Activated CD4-positive, alpha-beta T cell treated with anti-CD3 and anti-CD28 coated beads, Interleukin-2, amount 50 U/mL, for 1 hour (primary cell): ENCODE data around the gene SOX30.

Experiments
- DNase-seq: peaks from one replicate; pipeline ENCODE4 v3.0.0-alpha.2; 2020

The SOX30 gene

DNA sequence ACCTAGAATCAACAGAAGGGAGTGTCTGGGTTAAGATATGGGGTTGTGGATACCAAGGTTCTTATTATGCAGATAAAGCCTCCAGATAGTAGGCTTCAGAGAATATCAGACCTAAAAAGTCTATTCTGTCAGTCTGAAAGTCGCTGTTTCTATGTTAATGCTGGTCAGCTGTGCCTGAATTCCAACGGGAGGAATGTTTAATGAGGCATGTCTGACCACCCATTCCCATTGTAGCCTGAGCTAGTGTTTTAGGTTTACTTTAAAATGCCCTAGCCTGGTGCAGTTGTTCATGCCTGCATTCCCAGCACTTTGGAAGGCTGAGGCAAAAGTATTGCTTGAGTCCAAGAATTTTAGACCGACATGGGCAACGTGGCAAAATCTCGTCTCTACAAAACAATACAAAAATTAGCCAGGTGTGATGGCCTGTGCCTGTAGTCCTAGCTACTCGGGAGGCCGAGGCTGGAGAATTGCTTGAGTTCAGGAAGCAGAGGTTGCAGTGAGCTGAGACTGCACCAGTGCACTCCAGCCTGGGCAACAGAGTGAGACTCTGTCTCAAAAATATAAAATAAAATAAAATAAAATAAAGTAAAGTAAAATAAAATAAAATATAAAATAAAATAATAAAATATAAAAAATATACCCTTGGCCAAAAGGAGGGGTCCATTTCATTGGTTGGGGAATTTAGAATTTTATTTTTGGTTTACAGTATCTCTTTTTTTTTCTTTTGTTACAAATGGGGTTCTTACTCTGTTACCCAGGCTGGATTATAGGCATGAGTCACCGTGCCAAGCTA, 7.8 kb upstream of the SOX30 start:
- no peak for DNase-seq

DNA sequence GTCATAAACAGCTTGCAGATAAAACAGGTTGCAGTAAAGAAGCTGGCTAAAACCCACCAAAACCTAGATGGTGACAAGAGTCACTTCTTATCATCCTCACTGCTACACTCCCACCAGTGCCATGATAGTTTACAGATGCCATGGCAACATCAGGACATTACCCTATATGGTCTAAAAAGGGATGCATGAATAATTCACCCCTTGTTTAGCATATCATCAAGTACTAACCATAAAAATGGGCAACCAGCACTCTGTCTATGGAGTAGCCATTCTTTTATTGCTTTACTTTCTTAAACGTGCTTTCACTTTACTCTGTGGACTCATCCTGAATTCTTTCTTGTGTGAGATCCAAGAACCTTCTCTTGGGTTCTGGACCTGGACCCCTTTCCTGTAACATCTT, 6.7 kb upstream of the SOX30 start:
- DNase-seq = no peak

DNA sequence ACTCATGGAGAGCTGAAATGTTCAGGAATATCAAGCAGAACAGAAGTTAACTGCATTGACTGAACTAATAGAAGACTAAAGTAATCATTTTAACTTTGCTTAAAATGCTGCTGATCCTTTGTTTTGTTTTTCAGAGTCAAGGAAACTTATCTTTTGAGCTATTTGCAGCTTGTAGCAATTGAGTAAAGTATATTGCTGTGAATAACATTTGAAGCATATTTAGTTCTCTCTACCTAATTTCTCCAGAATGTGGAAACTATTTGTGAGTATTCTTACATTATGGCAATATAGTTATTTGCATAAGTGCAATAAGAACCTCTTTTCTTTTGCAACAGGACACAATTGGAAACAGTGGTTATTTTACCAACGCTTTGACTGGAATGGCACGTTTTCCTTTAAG, 5.3 kb upstream of the SOX30 start:
- DNase-seq = no peak

DNA sequence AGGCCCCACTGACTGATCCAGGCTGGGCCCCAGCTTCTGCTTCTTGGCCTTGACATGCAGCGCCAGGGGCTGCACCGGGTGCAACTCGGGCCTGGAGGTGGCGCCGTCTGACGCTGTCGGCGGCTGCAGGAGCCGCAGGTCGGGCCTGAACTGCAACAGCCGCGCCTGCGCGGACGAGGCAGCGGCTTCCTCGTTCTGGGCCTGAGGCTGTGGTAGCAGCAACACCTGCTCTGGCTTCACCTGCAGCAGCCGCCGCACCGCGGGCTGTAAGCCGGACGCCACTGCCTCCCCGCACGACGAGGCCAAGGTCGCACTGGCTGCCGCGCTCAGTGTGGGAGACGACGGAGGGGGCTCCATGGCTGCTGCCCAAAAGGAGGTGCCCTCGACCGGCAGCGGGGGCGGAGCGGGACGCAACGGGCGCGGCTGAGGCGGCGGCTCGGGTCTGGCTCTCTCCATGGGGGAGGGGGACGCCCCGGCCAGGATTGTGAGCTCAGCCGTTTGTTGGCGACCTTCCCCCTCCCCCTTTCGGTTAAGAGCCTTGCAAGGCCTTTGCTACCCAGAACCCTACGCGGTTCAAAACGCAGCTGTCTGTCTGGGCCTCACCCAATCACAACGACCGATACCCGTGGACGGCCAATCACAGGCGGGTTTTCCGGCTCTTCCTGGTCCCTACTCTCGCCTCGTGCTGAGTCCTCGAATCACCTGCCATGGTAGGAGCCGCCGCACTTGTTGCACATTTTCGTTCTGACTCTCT, 438 bp downstream of the SOX30 start:
- DNase-seq = peak; percentile 81

- DNase-seq = no peak
Observed at GRCh38 chr5:157650991-157651611, 1.1 kb downstream of the SOX30 start.

DNA sequence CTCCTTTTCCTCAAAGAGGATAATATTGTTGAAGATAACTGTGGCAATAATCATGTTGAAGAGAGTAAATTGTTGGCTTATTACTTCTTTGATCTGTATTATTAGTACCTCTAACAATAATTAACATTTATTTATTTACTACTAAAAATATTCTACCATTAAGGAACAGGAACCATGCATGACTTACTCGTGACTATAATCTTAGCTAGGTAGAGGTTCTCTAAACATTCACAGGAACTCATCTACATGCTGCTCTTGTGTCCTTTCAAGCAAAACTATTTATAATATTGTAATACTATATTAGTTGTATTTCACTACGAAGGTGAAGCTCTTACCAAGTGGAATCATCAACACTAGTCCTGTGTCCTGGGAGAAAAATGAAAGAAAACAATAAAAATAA, 3.1 kb downstream of the SOX30 start:
- no peak for DNase-seq

DNA sequence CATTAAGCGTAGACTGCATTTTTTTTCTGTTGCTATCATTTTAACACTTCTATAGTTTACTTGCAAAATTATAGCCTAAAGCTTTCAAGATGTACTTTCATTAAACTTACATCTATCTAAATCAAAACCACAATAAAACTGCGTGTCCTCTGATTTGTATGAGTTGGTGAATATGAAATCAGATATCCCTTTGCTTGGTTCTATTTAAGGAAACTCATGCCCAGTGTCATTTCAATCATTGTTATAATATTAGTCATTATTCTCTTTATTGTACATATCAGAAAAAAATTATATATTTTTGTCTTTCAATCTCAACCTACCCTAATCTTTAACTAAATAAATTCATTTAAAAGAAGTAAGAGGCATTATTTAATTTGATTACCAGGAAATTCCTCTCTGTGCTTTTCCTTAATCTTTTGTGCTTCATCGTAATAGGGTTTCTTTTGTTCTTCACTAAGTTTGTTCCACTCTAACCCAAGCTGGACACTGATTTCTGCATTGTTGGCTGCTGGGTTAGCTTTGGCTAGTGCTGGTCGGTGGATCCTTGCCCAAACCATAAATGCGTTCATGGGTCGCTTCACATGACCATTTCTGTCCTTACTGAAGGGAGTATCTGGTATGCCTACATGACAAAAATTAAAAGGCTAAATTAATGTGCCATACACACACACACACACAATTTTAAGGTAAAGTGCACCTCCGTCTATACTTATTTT, 3.8 kb downstream of the SOX30 start:
- no peak for DNase-seq

DNA sequence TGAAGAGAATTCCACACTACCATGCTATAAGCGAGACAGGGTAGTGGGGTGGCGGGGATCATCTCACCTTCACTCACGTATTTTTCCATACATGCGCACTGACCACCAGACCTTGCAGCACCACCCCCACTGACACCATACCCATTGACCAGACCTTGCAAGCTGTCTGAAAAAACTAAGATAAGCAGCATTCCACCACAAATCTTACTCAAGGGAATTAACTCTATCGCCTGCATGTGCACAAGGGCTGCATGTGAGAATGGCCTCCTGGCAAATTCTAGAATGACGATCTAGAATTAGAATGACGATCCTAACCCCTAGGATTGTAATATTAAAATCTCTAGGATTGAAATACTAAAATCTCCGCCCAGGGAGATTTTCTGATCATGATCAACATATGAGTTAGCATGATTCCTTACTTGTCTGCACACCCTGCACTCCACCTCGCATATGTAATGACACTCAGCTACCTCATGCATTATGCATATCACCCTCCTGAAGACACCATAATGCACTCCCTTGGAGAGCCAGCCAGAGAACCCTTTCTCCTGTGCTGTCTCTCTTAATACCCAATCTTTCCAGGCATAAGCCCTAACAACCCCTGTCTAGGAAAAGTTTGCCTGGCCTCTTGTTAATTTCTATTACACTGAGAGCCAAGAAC, 11.7 kb downstream of the SOX30 start:
- no peak for DNase-seq

- no peak for DNase-seq
Observed at GRCh38 chr5:157630341-157630740, 21.9 kb downstream of the SOX30 start.

GRCh38 chr5:157626831-157627230, 25.4 kb downstream of the SOX30 start:
- DNase-seq = no peak

- no peak for DNase-seq
Observed at GRCh38 chr5:157624144-157624543, 28.1 kb downstream of the SOX30 start.

- DNase-seq = no peak
Observed at GRCh38 chr5:157620776-157621175, 31.5 kb downstream of the SOX30 start.

DNA sequence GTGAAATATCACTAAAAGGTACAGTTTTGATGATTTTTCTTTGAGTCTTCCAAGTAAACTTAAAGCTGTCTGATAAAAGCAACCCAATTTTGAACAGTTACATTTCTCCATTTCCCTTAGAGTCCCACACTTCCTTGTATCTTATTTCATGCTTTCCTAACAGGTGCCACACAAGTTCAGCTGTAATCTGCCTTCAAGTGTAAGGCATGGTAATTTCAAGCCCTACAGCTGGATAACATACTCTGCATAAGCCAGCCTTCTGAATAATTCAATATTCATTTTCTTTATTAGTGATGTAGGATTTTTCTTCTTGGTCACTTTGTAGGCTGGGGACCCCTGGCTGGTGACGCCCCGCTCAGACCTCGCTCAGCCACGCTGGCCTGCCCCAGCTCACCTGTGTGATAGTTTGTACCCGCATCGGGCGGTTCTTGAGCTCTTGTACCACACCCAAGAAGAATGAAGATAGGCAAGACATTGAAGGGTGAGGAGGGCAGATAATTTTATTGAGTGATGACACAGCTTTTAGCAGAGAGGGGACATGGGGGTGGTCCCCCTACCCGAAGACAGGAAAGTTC, 34.0 kb downstream of the SOX30 start:
- no peak for DNase-seq

GRCh38 chr5:157616785-157617184, 35.5 kb downstream of the SOX30 start:
- no peak for DNase-seq

- peak; percentile 15 for DNase-seq
Observed at GRCh38 chr5:157613385-157614245, 38.6 kb downstream of the SOX30 start.

DNA sequence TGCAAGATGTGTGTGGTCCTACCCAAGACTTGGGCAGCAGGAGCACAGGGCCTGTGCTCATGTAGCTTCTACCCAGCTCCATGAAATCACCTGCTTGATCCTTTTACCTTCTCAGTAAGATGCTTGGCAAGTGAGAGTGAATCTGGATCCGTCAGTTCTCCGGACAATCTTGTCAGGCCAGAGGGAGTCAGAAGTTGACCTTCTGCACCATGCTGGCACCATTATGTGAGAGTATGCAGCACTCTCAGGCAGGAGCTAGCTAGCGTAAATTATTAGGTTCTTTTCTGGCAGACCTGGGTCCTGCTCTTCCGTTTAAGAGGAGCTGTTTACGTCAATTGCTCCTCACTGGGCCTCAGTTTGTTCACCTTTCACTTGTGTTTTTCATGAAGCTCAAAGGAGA, 39.7 kb downstream of the SOX30 start:
- DNase-seq = no peak

DNA sequence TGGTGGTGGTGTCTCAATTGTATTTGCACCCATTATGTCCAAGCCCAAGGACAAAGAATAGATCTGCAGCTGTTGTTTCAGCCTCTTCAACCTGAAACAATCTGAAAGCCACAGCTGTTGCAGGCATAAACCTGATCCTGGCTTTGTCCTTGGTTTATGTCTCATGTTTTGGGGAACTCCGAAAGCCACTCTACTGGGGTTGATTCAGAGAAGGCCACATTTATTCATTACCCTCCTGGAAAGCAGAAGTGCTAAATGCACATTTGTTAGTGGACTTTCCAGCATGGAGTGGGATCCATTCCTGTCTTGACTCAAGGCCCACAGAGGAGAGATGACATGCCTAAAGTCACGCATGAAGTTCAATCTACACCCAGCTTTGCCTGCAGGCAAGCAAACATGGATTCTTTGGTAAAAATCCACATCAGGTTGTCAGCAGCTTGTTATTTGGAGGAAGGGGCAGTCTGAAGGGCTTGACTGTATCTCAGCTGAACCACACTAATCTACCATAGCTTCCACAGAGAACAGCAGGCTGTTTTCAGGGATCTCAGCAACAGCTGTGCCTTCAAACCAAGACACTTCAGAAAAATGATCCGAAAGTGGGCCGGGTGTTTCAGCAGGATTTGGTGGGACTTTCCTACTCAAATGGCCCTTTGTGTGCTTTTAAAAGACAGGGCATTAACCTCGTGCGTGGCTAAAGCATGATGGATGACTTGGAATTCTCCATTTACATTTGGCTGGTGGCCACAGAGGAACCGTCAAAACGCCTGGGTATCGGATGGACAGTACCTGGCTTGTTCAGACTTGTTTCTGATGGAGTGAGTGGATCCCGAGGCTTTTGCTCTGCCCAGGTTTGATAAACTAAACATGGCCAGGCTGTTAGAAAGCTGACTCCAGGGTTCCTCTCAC, 40.4 kb downstream of the SOX30 start:
- DNase-seq = no peak

DNA sequence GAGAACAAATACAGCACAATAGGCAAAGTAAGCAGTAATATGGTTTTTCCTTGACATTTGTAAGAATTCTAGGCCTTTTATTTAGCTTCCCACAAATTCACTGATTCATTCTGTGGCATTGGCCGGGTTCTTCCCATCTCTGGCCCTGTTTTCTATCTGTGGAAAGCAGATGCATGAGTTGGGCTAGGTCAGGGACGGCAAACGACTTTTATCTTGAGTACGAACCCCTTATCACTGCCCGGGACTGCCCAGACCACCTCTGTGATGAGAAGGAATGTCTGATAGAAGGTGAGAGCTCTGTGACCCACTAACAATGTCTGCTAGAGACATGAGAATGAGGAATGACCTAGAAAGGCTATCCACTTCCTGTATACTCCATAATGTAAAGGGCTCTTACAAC, 41.2 kb downstream of the SOX30 start:
- DNase-seq = no peak

- no peak for DNase-seq
Observed at GRCh38 chr5:157608972-157609565, 43.2 kb downstream of the SOX30 start.
